CD4-positive, CD25-positive, alpha-beta regulatory T cell (primary cell): ENCODE measurements around the gene ENTREP3. TPM values are rescaled to one million over a fixed set of nuclear protein-coding genes. Genes with fewer than 3 reads are reported as not detected.

ENCODE experiments used
- ATAC-seq, 2 donors: fragments of 150-1000 bp; cut with Tn5 transposase; one replicate each; pipeline ENCODE4 v1.10.0; 2021; ENCODE audit warnings: low read depth in 2 of 2, moderate number of reproducible peaks in 2 of 2, moderate library complexity in 1 of 2
- DNase-seq, 3 donors: peaks; one replicate each; pipeline versions ENCODE4 v3.0.0 to v3.0.0-alpha.2; 2012 to 2022; ENCODE audit warnings: mixed read lengths in 1 of 3
- H3K27ac ChIP-seq: one replicate; pipeline ENCODE4 v1.7.0; 2013; ENCODE audit warnings: mild to moderate bottlenecking, low read length; ENCODE audit not compliant: insufficient read depth, poor library complexity, severe bottlenecking
- H3K27me3 ChIP-seq: one replicate; pipeline ENCODE4 v1.7.0; 2013; ENCODE audit warnings: low read length; ENCODE audit not compliant: control insufficient read depth, insufficient read depth
- H3K36me3 ChIP-seq: one replicate; pipeline ENCODE4 v1.7.0; 2013; ENCODE audit warnings: mild to moderate bottlenecking, low read length, moderate library complexity; ENCODE audit not compliant: control insufficient read depth, insufficient read depth
- H3K4me1 ChIP-seq: 2 replicates; pipeline ENCODE4 v1.7.0; 2013; ENCODE audit warnings: mild to moderate bottlenecking, low read length; ENCODE audit not compliant: insufficient read depth, control insufficient read depth, poor library complexity, severe bottlenecking
- H3K4me3 ChIP-seq: one replicate; pipeline ENCODE4 v1.7.0; 2013; ENCODE audit warnings: low read depth, mild to moderate bottlenecking, low read length, moderate library complexity
- H3K9me3 ChIP-seq, 2 experiments: 1 replicate in 1 of 2; 2 replicates in 1 of 2; pipeline ENCODE4 v1.7.0; 2013; ENCODE audit warnings: low read length in 2 of 2, mild to moderate bottlenecking in 1 of 2, moderate library complexity in 1 of 2; ENCODE audit not compliant: control insufficient read depth in 2 of 2
- H3K27ac Mint-ChIP-seq, 3 donors: one replicate each; pipeline ENCODE4 v1.8.0; 2020 to 2022; ENCODE audit warnings: mild to moderate bottlenecking in 3 of 3, mixed read lengths in 3 of 3, moderate library complexity in 2 of 3
- H3K27me3 Mint-ChIP-seq: one replicate; pipeline ENCODE4 v1.8.0; 2022; ENCODE audit warnings: mild to moderate bottlenecking, mixed read lengths
- H3K36me3 Mint-ChIP-seq: one replicate; pipeline ENCODE4 v1.8.0; 2020; ENCODE audit warnings: mixed read lengths
- H3K4me1 Mint-ChIP-seq, 4 donors: one replicate each; pipeline ENCODE4 v1.8.0; 2020 to 2022; ENCODE audit warnings: mixed read lengths in 4 of 4, mild to moderate bottlenecking in 1 of 4
- H3K4me3 Mint-ChIP-seq, 4 donors: one replicate each; pipeline ENCODE4 v1.8.0; 2020 to 2022; ENCODE audit warnings: mild to moderate bottlenecking in 4 of 4, mixed read lengths in 4 of 4, moderate library complexity in 3 of 4
- H3K9me3 Mint-ChIP-seq, 7 donors: one replicate each; pipeline ENCODE4 v1.8.0; 2020 to 2022; ENCODE audit warnings: mixed read lengths in 7 of 7, mild to moderate bottlenecking in 3 of 7, moderate library complexity in 2 of 7
- polyA plus RNA-seq, 4 donors: library from polyadenylated mRNA; unstranded; fragments of 300-500 nt; fragmentation: Illumina TruSeq; gene quantifications; one replicate each; pipeline ENCODE4 v1.2.3, GENCODE V29; 2021
- total RNA-seq: library from RNA; stranded (reverse); gene quantifications from one replicate; pipeline ENCODE4 v1.2.3, GENCODE V29; 2022

Gene ENTREP3, protein sequence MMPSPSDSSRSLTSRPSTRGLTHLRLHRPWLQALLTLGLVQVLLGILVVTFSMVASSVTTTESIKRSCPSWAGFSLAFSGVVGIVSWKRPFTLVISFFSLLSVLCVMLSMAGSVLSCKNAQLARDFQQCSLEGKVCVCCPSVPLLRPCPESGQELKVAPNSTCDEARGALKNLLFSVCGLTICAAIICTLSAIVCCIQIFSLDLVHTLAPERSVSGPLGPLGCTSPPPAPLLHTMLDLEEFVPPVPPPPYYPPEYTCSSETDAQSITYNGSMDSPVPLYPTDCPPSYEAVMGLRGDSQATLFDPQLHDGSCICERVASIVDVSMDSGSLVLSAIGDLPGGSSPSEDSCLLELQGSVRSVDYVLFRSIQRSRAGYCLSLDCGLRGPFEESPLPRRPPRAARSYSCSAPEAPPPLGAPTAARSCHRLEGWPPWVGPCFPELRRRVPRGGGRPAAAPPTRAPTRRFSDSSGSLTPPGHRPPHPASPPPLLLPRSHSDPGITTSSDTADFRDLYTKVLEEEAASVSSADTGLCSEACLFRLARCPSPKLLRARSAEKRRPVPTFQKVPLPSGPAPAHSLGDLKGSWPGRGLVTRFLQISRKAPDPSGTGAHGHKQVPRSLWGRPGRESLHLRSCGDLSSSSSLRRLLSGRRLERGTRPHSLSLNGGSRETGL
- 7.8 TPM for total RNA-seq
- polyA plus RNA-seq, result under 1 TPM; 0.57 to 0.97 (median 0.72) TPM

DNA sequence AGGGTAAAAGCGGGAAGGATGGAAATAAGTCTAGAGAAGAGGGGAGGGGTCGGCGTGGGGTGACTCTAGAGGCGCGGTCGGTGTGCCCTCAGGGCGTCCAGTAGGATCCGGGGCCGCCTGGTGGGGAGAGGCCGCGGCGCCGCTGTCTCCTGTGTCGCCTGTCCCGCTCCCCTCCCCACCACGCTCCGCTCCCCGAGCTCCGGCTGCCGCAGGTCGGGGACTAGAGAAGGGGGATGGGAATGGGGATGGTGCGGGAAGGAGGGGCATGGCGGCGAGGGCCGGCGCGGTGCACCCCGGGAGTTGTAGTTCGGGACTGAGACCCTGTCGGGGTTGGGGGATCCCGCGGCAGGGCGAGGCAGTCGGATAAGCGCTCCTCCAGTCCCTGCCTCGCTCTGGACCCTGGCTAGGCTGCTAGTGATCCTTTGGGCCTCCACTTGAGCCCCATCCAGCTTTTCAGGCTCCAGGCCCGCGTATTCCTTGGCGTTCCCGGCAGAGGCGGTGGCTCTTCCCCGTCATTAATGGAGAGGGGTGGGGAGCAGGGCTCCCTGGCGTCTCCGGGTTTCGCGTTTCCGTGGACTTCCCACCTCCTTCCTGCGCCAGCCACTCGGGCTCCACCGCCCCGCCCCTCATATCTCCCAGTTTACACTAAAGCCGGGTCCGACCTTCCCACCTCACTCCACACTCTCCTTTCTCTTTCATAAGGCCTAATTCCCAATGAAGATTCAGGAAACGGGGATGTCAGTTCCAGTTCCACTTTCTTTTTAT, at the start of gene ENTREP3:
TSS of gene ENTREP3 (minus strand) at position 241 of the 765 bp plus-strand sequence. CDS start 606 bp downstream, outside the sequence.
- peak within 1 kb of the TSS; percentile 15 to 90 (median 87) for H3K27ac Mint-ChIP-seq
- H3K27ac ChIP-seq, result peak within 1 kb of the TSS; percentile 14
- H3K9me3 ChIP-seq, result no peaks in the 10 kb centered on the region
- peaks cover 0 to 55% (median 26%) of the 10 kb centered on the region in 4 donors for H3K4me1 Mint-ChIP-seq
- H3K27me3 ChIP-seq, result no peaks in the 10 kb centered on the region
- H3K4me3 Mint-ChIP-seq, result peak within 1 kb of the TSS; percentile 81 to 92 (median 83)
- H3K9me3 Mint-ChIP-seq, result no peaks in the 10 kb centered on the region
- peaks cover 22% of the 10 kb centered on the region for H3K36me3 Mint-ChIP-seq
- peaks cover 25% of the 10 kb centered on the region for H3K36me3 ChIP-seq
- ATAC-seq, result peak; percentile 46 to 53
- no peaks in the 10 kb centered on the region for H3K27me3 Mint-ChIP-seq
- H3K4me1 ChIP-seq, result peaks cover 23% of the 10 kb centered on the region
- H3K4me3 ChIP-seq, result no peak within 1 kb of the TSS
- DNase-seq, result peak; percentile 67 to 79 (median 71)

DNA sequence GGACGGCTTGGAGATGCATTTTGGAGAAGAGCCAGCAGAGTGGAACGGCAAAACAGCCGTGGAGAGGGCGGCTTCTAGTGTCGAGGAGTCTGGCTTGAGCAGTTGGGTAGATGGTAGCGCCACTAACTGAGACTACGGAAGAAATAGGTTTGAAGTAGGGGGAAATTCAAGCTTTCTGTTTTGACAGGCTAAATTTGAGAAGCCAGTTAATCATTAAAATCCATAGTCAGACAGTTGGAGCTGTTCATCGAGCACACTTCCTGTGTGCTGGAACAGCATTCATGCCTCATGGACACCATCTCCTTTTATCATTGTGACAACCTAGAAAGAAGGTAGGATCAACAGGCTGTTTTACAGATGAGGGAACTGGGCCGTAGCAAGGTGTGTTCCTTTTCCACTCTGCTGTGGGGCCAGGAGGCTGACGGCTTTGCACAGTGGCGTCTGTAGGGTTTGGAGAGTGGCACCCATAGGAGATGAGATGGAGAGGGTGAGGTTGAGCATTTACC, 49.3 kb upstream of the ENTREP3 start:
- peaks cover 0 to 18% (median 3%) of the 10 kb centered on the region in 4 donors for H3K4me1 Mint-ChIP-seq
- H3K4me3 Mint-ChIP-seq, result peak overlapping the region in 1 of 4 donors; percentile 34
- no peaks in the 10 kb centered on the region for H3K9me3 ChIP-seq
- no peak overlapping the region for H3K27ac Mint-ChIP-seq
- H3K4me1 ChIP-seq, result peaks cover 16% of the 10 kb centered on the region
- H3K27me3 ChIP-seq, result no peaks in the 10 kb centered on the region
- H3K4me3 ChIP-seq, result no peak overlapping the region
- H3K36me3 Mint-ChIP-seq, result peaks cover 3% of the 10 kb centered on the region
- no peaks in the 10 kb centered on the region for H3K9me3 Mint-ChIP-seq
- ATAC-seq (no peak), DNase-seq (no peak)
- no peaks in the 10 kb centered on the region for H3K36me3 ChIP-seq
- no peaks in the 10 kb centered on the region for H3K27me3 Mint-ChIP-seq
- no peak overlapping the region for H3K27ac ChIP-seq

DNA sequence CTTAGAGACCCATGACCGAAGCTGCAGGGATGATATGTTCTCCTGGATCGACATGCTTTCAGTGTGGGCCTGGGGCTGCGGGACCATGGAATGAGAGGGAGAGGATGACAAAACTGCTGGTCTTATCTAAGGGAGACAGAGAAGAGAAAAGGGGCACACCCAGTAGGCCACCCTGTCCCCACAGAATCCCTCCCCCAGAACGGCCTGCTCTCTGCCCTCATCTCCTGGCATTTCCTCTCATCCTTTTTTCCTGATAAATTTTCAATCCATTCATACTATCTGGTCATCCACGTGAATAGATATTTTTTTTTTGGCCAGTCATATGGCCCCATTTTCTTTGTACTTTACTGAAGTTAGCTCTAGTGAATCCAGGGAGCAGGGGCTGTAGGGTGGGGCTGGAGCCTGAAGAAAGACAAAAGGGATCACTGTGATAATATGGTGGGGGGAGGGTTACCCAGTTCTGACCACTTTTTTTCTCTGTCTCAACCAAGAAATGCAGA, 46.1 kb upstream of the ENTREP3 start, which contains the start of gene PKLR:
TSS of gene PKLR (minus strand) at position 97 of the 500 bp plus-strand sequence. CDS start at position 54, 43 bp downstream.
- no peaks in the 10 kb centered on the region for H3K36me3 Mint-ChIP-seq
- Histone ChIP-seq H3K4me3 (no peak within 1 kb of the TSS), H3K9me3 (no peaks in the 10 kb centered on the region), H3K4me1 (no peaks in the 10 kb centered on the region), H3K27ac (no peak within 1 kb of the TSS), H3K27me3 (peaks cover 5% of the 10 kb centered on the region), H3K36me3 (no peaks in the 10 kb centered on the region)
- no peak for ATAC-seq
- no peaks in the 10 kb centered on the region for H3K9me3 Mint-ChIP-seq
- no peaks in the 10 kb centered on the region for H3K4me1 Mint-ChIP-seq
- DNase-seq, result no peak
- H3K4me3 Mint-ChIP-seq, result peak within 1 kb of the TSS in 1 of 4 donors; percentile 87
- peaks cover 15% of the 10 kb centered on the region for H3K27me3 Mint-ChIP-seq
- no peak within 1 kb of the TSS for H3K27ac Mint-ChIP-seq

DNA sequence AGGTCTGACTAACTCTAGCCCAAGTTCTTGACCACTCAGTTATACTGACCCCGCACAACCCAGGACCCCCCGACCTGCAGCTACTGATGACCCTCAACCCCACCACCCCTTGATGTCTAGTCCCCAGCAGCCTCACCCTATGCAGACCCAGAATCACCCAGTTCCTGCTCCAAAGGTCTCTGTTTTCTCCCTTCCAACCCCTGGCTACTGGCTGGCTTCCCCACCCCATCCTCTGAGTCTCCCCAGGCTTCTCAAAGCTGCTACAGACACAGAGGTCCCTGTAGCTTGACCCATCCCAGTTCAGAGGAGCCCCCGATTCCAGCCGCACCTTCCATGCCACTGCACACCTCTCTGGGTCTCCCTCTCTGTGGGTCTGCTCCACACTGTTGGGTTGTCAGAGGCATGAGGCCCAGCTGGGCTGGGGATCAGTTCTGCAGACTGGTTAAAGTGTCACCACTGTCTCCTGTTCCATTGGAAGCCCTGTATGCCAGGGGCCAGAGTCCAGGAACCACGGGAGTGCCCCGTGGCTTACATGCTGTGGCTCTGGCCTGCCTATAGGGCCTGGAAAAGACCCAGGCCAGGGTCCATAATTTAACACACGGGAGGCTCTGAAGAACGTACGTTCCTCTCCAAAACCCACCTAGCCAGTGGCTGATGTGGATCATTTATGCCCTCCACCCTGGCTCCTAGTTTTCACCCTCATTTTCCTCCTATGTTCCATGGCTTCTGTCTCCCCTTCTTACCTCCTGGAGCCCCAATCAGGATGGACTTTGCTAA, 45.5 kb upstream of the ENTREP3 start:
- no peak overlapping the region for H3K27ac Mint-ChIP-seq
- no peak for ATAC-seq

DNA sequence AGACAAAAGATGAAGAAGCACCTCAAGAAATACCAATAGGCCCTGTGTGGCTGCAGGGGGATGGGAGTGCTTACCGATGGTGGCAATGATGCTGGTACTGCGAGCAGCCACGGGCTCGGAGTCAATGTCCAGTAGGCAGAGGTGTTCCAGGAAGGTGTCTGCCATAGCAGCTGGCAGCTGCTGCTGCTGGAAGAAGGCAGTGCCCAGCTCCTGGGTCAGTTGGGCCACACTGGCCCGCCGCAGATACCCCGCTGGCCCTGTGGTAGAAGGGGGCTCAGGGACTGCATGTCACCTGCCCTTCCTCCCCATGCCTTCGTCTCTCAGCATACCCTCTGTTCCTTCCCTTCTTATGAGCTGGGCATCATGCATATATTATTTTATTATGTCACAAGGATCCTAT, 44.7 kb upstream of the ENTREP3 start:
- Histone ChIP-seq H3K4me1 (peaks cover 6% of the 10 kb centered on the region), H3K9me3 (no peaks in the 10 kb centered on the region), H3K27ac (no peak overlapping the region), H3K27me3 (peaks cover 7% of the 10 kb centered on the region), H3K4me3 (no peak overlapping the region), H3K36me3 (no peaks in the 10 kb centered on the region)
- Mint-ChIP-seq H3K27ac (no peak overlapping the region), H3K4me1 (no peaks in the 10 kb centered on the region), H3K27me3 (peaks cover 20% of the 10 kb centered on the region), H3K36me3 (no peaks in the 10 kb centered on the region), H3K4me3 (no peak overlapping the region), H3K9me3 (no peaks in the 10 kb centered on the region)
- ATAC-seq (no peak), DNase-seq (no peak)

More for the DNA sequence above, 45.5 kb upstream of the ENTREP3 start:
- DNase-seq, result no peak
- Mint-ChIP-seq H3K4me3 (no peak overlapping the region), H3K27me3 (peaks cover 17% of the 10 kb centered on the region), H3K36me3 (no peaks in the 10 kb centered on the region), H3K9me3 (no peaks in the 10 kb centered on the region), H3K4me1 (no peaks in the 10 kb centered on the region)
- Histone ChIP-seq H3K4me3 (no peak overlapping the region), H3K36me3 (no peaks in the 10 kb centered on the region), H3K9me3 (no peaks in the 10 kb centered on the region), H3K27me3 (peaks cover 5% of the 10 kb centered on the region), H3K27ac (no peak overlapping the region), H3K4me1 (no peaks in the 10 kb centered on the region)

DNA sequence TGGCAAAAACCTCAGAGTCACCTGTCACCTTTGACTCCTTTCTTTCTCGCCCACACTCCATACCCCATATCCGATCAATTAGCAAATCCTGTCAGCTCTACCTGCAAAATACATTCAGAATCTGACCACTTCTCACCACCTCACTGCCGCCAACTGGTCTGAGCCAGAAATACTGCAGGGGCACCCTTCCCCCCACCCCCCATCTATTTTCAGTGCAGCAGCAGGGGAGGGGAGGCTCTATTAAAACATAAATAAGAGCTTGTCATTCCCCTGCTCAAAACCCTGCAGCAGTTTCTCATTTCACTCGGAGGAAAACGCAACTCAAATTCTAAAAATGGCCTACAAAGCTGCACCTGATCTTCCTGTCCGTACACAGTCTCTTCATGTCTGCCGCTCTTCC, 42.1 kb upstream of the ENTREP3 start:
- Mint-ChIP-seq H3K27me3 (peaks cover 33% of the 10 kb centered on the region), H3K4me1 (peaks cover 0 to 4% (median 0%) of the 10 kb centered on the region in 4 donors), H3K27ac (no peak overlapping the region), H3K9me3 (no peaks in the 10 kb centered on the region), H3K36me3 (no peaks in the 10 kb centered on the region), H3K4me3 (no peak overlapping the region)
- Histone ChIP-seq H3K27ac (no peak overlapping the region), H3K27me3 (peaks cover 7% of the 10 kb centered on the region), H3K4me1 (peaks cover 7% of the 10 kb centered on the region), H3K9me3 (no peaks in the 10 kb centered on the region), H3K36me3 (no peaks in the 10 kb centered on the region), H3K4me3 (no peak overlapping the region)
- DNase-seq (no peak), ATAC-seq (no peak)
